ENCODE data around the gene MCC.

DNA sequence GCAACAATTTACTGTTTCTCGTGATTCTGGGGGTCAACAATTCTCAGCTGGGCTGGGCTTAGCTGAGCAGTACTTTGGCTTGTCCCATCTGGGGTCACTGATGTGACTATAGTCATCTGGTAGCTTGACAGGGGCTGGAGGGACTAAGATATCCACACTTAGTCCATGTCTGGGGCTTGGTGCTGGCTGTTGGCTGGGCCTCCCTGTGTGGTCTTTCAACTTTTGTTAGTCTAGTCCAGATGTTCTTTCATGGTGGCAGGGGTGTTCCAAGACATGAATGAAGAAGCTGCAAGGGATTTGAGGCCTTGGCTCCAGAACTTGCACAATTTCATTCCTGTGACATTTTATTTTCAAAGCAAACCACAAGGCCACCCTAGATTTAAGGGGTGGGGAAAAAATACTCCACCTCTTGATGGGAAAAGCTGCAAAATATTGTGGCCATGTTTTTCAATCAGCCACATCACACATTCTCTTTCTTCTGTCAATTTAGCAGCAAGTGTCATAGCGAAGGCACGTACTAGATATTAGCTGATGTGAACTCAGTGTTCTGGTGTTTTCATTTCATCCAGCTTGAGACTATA, 112.7 kb downstream of the MCC start:
- TF ChIP-seq, protein P1, sequence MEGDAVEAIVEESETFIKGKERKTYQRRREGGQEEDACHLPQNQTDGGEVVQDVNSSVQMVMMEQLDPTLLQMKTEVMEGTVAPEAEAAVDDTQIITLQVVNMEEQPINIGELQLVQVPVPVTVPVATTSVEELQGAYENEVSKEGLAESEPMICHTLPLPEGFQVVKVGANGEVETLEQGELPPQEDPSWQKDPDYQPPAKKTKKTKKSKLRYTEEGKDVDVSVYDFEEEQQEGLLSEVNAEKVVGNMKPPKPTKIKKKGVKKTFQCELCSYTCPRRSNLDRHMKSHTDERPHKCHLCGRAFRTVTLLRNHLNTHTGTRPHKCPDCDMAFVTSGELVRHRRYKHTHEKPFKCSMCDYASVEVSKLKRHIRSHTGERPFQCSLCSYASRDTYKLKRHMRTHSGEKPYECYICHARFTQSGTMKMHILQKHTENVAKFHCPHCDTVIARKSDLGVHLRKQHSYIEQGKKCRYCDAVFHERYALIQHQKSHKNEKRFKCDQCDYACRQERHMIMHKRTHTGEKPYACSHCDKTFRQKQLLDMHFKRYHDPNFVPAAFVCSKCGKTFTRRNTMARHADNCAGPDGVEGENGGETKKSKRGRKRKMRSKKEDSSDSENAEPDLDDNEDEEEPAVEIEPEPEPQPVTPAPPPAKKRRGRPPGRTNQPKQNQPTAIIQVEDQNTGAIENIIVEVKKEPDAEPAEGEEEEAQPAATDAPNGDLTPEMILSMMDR (IDR thresholded peaks at IDR 0.05) = no peak
- TF ChIP-seq POLR2AphosphoS5 (IDR thresholded peaks at IDR 0.05) (no peak), POLR2A (IDR thresholded peaks at IDR 0.05; ENCODE audit: low read depth) (no peak), EP300 (IDR thresholded peaks at IDR 0.05) (no peak)
